B cell (primary cell): Measurements from ENCODE around the gene SEL1L2. TPM values are rescaled to one million over a fixed set of nuclear protein-coding genes. Genes with fewer than 3 reads are reported as not detected.
"Not testable (repeated sequence)": the region's sequence is repeated elsewhere in the genome, so short reads cannot be mapped to it uniquely, and the experiment has no call there.

Source experiments
- ATAC-seq: fragments of 200-7000 bp; cut with Tn5 transposase; one replicate; pipeline ENCODE4 v1.10.0; 2021; ENCODE audit warnings: low read depth, mild to moderate bottlenecking, moderate number of reproducible peaks, moderate library complexity
- CTCF ChIA-PET: fragments of 350-600 bp; sonication (Branson Sonifier 250); formaldehyde crosslinking; loops from one replicate; lab custom pipeline; 2021; ENCODE audit warnings: antibody characterized with exemption, inconsistent platforms; lab: Charles Lee
- POLR2A ChIA-PET: fragments of 350-600 bp; sonication (Branson Sonifier 250); formaldehyde crosslinking; loops from one replicate; lab custom pipeline; 2021; ENCODE audit warnings: antibody characterized with exemption; lab: Charles Lee
- DNase-seq: peaks from one replicate; pipeline ENCODE4 v3.0.0; 2013
- H2AFZ ChIP-seq: 2 replicates; pipeline ENCODE4 v1.6.1; 2012; ENCODE audit warnings: mild to moderate bottlenecking, low read depth, low read length; ENCODE audit not compliant: insufficient read depth, poor library complexity, severe bottlenecking
- H3K27ac ChIP-seq, 2 donors: 1 replicate in 1 of 2; 2 replicates in 1 of 2; pipeline ENCODE4 v1.5.1; 2012 to 2013; ENCODE audit warnings: low read length in 2 of 2, mild to moderate bottlenecking in 2 of 2, moderate library complexity in 1 of 2
- H3K27me3 ChIP-seq, 4 experiments: fragments of 200-600 bp in 1 of 4; sonication (generic) in 1 of 4; replicated peaks in 1 of 4; 1 replicate in 2 of 4; 2 replicates in 2 of 4; pipeline versions ENCODE4 v1.6.1 to v1.7.0; 2013 to 2016; ENCODE audit warnings: low read length in 3 of 4, mild to moderate bottlenecking in 2 of 4, mixed read lengths in 1 of 4, moderate library complexity in 1 of 4; ENCODE audit not compliant: insufficient read depth in 4 of 4, control insufficient read depth in 3 of 4; ENCODE audit errors: control extremely low read depth in 1 of 4
- H3K36me3 ChIP-seq, 2 experiments: replicated peaks in 1 of 2; 1 replicate in 1 of 2; 2 replicates in 1 of 2; pipeline versions ENCODE4 v1.6.1 to v1.7.1; 2013; ENCODE audit warnings: low read length in 1 of 2; ENCODE audit not compliant: insufficient read depth in 2 of 2, control insufficient read depth in 1 of 2; ENCODE audit errors: control extremely low read depth in 1 of 2, extremely low read depth in 1 of 2
- H3K4me1 ChIP-seq, 2 donors: fragments of 200-600 bp in 1 of 2; sonication (generic) in 1 of 2; 1 replicate in 1 of 2; 2 replicates in 1 of 2; pipeline versions ENCODE4 v1.5.1 to v1.6.1; 2013 to 2017; ENCODE audit warnings: low read length in 2 of 2; ENCODE audit not compliant: control insufficient read depth in 2 of 2, insufficient read depth in 2 of 2
- H3K4me2 ChIP-seq: replicated peaks from 2 replicates; pipeline ENCODE3; 2012; ENCODE audit warnings: mild to moderate bottlenecking, low read depth, low read length; ENCODE audit not compliant: poor library complexity, severe bottlenecking
- H3K4me3 ChIP-seq, 5 experiments: fragments of 200-600 bp in 1 of 5; sonication (generic) in 1 of 5; 1 replicate in 3 of 5; 2 replicates in 2 of 5; pipeline versions ENCODE4 v1.5.1 to v1.7.0; 2011 to 2016; ENCODE audit warnings: low read length in 4 of 5, mild to moderate bottlenecking in 4 of 5, low read depth in 2 of 5, control low read depth in 1 of 5, moderate library complexity in 1 of 5; ENCODE audit not compliant: insufficient read depth in 1 of 5; ENCODE audit errors: control extremely low read depth in 1 of 5, extremely low read depth in 1 of 5
- H3K79me2 ChIP-seq: fragments of 200-600 bp; sonication (generic); one replicate; pipeline ENCODE4 v1.6.0; 2016; ENCODE audit warnings: low read length; ENCODE audit not compliant: control insufficient read depth, insufficient read depth
- H3K9ac ChIP-seq: fragments of 200-600 bp; sonication (generic); 2 replicates; pipeline ENCODE4 v1.6.1; 2017; ENCODE audit warnings: mild to moderate bottlenecking, low read length, moderate library complexity
- H3K9me3 ChIP-seq, 3 donors: one replicate each; pipeline versions ENCODE4 v1.6.1 to v1.7.1; 2013; ENCODE audit warnings: low read length in 2 of 3; ENCODE audit not compliant: control insufficient read depth in 2 of 3, insufficient read depth in 1 of 3; ENCODE audit errors: control extremely low read depth in 1 of 3
- H4K20me1 ChIP-seq: 2 replicates; pipeline ENCODE4 v1.6.0; 2012; ENCODE audit warnings: mild to moderate bottlenecking, low read length; ENCODE audit not compliant: insufficient read depth, control insufficient read depth, poor library complexity, severe bottlenecking
- H3K27ac Mint-ChIP-seq: one replicate; pipeline ENCODE4 v1.8.0; 2021; ENCODE audit warnings: mixed read lengths
- H3K27me3 Mint-ChIP-seq: one replicate; pipeline ENCODE4 v1.8.0; 2021; ENCODE audit warnings: mixed read lengths
- H3K4me1 Mint-ChIP-seq: one replicate; pipeline ENCODE4 v1.8.0; 2021; ENCODE audit warnings: mixed read lengths
- H3K4me3 Mint-ChIP-seq: one replicate; pipeline ENCODE4 v1.8.0; 2021; ENCODE audit warnings: mixed read lengths
- H3K9me3 Mint-ChIP-seq: one replicate; pipeline ENCODE4 v1.8.0; 2022; ENCODE audit warnings: mixed read lengths; ENCODE audit not compliant: insufficient read depth
- EZH2 ChIP-seq: IDR thresholded peaks from 2 replicates; pipeline ENCODE4 v1.6.1; 2012; ENCODE audit warnings: borderline replicate concordance, low read depth, mild to moderate bottlenecking, moderate library complexity, low read length; ENCODE audit not compliant: insufficient read depth, poor library complexity, severe bottlenecking
- WGBS: methylation state at CpG from one replicate; pipeline ENCODE4 v1.1.5; 2013; ENCODE audit warnings: missing lambda C conversion rate; ENCODE audit not compliant: insufficient coverage; 5-methylcytosine and 5-hydroxymethylcytosine counted together
- intact Hi-C: fragments of 100-400 bp; cut with micrococcal nuclease; formaldehyde crosslinking; loops from one replicate; pipeline ENCODE4 v1.10.0; 2022
- polyA plus RNA-seq: library from polyadenylated mRNA; depleted of rRNA; stranded (reverse); fragments of >200 nt; gene quantifications from 2 replicates; pipeline ENCODE4 v1.2.3, GENCODE V29; 2012
- total RNA-seq, 2 donors: library from RNA; stranded (reverse); fragments of 120-200 nt in 1 of 2; gene quantifications; 1 replicate in 1 of 2; 2 replicates in 1 of 2; pipeline versions ENCODE4 v1.2.3 to v1.2.4, GENCODE V29; 2013 to 2022
- TF ChIP-seq, protein P1 (sequence below): fragments of 200-600 bp; IDR thresholded peaks from one replicate; pipeline ENCODE4 v1.8.0; 2022; ENCODE audit warnings: antibody characterized with exemption, mild to moderate bottlenecking

SEL1L2 gene
- total and polyA plus RNA-seq, 2 donors (not counting 1 experiment from before 2014, with no cell fraction given) = not detected

DNA sequence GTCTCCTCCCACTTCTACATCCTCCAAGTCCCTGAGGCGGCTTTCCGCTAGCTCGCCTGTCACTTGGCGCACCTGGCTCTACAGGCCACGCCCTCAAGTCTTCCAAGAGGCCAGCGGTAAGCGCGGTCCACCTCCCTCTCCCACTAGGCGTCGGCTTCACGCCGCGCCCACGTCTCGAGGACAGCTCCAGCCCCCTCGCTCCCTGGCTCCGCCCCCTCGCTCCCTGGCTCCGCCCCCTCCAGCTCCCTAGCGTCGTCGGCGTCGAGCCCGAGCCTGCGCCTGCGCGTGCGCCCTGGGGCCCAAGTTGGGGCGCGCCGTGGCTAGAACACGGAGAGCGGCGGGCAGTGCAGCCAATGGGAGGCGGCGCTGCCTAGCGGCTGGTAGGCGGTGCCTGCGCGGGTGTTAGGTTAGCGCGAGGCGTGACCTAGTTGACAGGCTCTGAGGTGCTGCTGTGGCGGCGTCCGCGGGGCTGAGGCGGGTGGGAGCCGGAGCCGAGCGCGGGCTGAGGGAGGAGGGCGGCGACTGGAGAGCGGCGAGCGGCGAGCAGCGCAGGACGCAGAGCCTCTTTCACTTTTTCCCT lies 4.8 kb upstream of the SEL1L2 start, which contains the start of gene MACROD2:
MACROD2 (plus strand) TSS at position 431 of the 580 bp plus-strand sequence.
- H3K9me3 Mint-ChIP-seq = peaks cover 8% of the 10 kb centered on the region
- ChIA-PET POLR2A (no interaction called here), CTCF (no interaction called here)
- H3K27ac Mint-ChIP-seq = no peak within 1 kb of the TSS
- peaks cover 0 to 16% (median 9%) of the 10 kb centered on the region in 3 donors for H3K9me3 ChIP-seq
- intact Hi-C loops = no loop called here
- H3K4me2 ChIP-seq = peak within 1 kb of the TSS; percentile 50
- H3K79me2 ChIP-seq = no peaks in the 10 kb centered on the region
- peak within 1 kb of the TSS; percentile 38 for H2AFZ ChIP-seq
- no peak for ATAC-seq
- no peaks in the 10 kb centered on the region for H4K20me1 ChIP-seq
- H3K36me3 ChIP-seq = no peaks in the 10 kb centered on the region
- TF ChIP-seq, protein P1, sequence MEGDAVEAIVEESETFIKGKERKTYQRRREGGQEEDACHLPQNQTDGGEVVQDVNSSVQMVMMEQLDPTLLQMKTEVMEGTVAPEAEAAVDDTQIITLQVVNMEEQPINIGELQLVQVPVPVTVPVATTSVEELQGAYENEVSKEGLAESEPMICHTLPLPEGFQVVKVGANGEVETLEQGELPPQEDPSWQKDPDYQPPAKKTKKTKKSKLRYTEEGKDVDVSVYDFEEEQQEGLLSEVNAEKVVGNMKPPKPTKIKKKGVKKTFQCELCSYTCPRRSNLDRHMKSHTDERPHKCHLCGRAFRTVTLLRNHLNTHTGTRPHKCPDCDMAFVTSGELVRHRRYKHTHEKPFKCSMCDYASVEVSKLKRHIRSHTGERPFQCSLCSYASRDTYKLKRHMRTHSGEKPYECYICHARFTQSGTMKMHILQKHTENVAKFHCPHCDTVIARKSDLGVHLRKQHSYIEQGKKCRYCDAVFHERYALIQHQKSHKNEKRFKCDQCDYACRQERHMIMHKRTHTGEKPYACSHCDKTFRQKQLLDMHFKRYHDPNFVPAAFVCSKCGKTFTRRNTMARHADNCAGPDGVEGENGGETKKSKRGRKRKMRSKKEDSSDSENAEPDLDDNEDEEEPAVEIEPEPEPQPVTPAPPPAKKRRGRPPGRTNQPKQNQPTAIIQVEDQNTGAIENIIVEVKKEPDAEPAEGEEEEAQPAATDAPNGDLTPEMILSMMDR = no peak
- TF ChIP-seq EZH2 = no peak
- DNase-seq = peak; percentile 2
- H3K27me3 ChIP-seq = peaks cover 0 to 10% (median 8%) of the 10 kb centered on the region in 4 experiments
- no peak within 1 kb of the TSS for H3K27ac ChIP-seq
- peak within 1 kb of the TSS; percentile 53 for H3K4me3 Mint-ChIP-seq
- peaks cover 0 to 7% of the 10 kb centered on the region in 2 donors for H3K4me1 ChIP-seq
- peaks cover 5% of the 10 kb centered on the region for H3K4me1 Mint-ChIP-seq
- H3K9ac ChIP-seq = no peak within 1 kb of the TSS
- peaks cover 21% of the 10 kb centered on the region for H3K27me3 Mint-ChIP-seq
- 10% methylated on average over 48 of the region's 61 CpGs for WGBS
- H3K4me3 ChIP-seq = peak within 1 kb of the TSS in 2 of 5 experiments; percentile 12 to 29

DNA sequence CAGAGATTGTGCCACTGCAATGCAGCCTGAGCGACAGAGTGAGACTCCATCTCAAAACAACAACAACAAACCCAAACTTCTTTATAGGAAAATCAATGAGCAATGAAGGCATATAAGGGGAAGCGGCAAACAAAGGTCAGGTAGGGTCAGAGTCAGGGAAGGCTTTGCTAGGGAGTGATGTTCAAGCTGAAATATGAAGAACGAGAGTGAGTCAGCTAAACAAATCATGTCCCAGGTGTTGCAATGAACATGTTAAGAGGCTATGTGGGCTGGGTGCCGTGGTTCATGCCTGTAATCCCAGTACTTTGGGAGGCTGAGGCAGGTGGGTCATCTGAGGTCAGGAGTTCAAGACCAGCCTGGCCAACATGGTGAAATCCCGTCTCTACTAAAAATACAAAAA lies 1.5 kb upstream of the SEL1L2 start:
- H3K4me2 ChIP-seq, POLR2A ChIA-PET, H3K27me3 Mint-ChIP-seq, H3K4me3 Mint-ChIP-seq, H4K20me1 ChIP-seq, ATAC-seq, H3K36me3 ChIP-seq, H3K4me1 ChIP-seq, H3K9me3 Mint-ChIP-seq, H3K9ac ChIP-seq, DNase-seq, H3K4me1 Mint-ChIP-seq, H3K4me3 ChIP-seq, H3K27ac ChIP-seq, H3K27ac Mint-ChIP-seq, H2AFZ ChIP-seq, H3K79me2 ChIP-seq, intact Hi-C loops, CTCF ChIA-PET: not testable (repeated sequence)
- Histone ChIP-seq H3K27me3 (peaks cover 0 to 10% (median 5%) of the 10 kb centered on the region in 4 experiments), H3K9me3 (peaks cover 2 to 16% (median 9%) of the 10 kb centered on the region in 3 donors)
- 70% methylated on average over 2 of the region's 5 CpGs for WGBS
